Superior temporal gyrus (tissue), 1 donor: ENCODE data around the gene POLDIP2.

Source experiments
- DNase-seq: peaks from one replicate; pipeline ENCODE4 v3.0.0-alpha.2; 2016; ENCODE audit errors: extremely low spot score

The POLDIP2 gene

GRCh38 chr17:28390141-28390540, 32.8 kb upstream of the POLDIP2 start:
- no peak for DNase-seq

GRCh38 chr17:28388106-28388505, 30.8 kb upstream of the POLDIP2 start:
- no peak for DNase-seq

- DNase-seq: no peak
Measured at GRCh38 chr17:28386391-28386790, 29.1 kb upstream of the POLDIP2 start.

GRCh38 chr17:28385406-28385805, 28.1 kb upstream of the POLDIP2 start:
- DNase-seq: no peak

GRCh38 chr17:28385037-28385400, 27.7 kb upstream of the POLDIP2 start:
- DNase-seq: no peak

DNA sequence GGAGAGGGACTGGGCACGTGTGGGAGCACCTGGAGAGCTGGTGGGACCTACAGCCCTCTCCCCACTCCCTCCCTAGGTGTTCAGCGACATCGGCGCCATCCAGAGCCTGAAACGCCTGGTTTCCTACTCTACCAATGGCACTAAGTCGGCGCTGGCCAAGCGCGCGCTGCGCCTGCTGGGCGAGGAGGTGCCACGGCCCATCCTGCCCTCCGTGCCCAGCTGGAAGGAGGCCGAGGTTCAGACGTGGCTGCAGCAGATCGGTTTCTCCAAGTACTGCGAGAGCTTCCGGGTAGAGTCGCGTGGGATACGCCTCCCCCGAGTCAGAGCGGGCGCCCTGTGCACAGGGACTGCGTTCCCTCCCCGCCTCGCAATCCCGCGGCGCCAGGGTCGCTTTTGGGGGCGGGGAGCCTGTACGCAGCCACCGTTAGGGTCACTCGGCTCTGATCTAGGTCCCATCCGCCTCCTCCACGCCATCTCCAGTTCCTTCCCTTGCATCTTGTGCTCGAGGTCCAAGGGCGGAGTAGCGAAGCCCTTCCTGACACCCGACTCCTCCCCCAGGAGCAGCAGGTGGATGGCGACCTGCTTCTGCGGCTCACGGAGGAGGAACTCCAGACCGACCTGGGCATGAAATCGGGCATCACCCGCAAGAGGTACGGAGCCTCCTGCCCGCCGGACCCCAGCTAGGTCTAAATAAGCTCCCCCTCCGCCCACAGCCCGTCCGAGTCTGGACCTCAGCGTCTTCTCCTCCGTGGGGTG, 27.1 kb upstream of the POLDIP2 start:
- DNase-seq: no peak

DNA sequence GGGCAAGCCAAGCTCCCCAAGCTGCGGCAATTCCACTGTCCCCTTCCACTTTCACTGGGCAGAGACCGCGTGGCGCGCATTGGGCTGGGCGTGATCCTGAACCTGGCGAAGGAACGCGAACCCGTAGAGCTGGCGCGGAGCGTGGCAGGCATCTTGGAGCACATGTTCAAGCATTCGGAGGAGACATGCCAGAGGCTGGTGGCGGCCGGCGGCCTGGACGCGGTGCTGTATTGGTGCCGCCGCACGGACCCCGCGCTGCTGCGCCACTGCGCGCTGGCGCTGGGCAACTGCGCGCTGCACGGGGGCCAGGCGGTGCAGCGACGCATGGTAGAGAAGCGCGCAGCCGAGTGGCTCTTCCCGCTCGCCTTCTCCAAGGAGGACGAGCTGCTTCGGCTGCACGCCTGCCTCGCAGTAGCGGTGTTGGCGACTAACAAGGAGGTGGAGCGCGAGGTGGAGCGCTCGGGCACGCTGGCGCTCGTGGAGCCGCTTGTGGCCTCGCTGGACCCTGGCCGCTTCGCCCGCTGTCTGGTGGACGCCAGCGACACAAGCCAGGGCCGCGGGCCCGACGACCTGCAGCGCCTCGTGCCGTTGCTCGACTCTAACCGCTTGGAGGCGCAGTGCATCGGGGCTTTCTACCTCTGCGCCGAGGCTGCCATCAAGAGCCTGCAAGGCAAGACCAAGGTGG, 24.0 kb upstream of the POLDIP2 start:
- DNase-seq: no peak

DNA sequence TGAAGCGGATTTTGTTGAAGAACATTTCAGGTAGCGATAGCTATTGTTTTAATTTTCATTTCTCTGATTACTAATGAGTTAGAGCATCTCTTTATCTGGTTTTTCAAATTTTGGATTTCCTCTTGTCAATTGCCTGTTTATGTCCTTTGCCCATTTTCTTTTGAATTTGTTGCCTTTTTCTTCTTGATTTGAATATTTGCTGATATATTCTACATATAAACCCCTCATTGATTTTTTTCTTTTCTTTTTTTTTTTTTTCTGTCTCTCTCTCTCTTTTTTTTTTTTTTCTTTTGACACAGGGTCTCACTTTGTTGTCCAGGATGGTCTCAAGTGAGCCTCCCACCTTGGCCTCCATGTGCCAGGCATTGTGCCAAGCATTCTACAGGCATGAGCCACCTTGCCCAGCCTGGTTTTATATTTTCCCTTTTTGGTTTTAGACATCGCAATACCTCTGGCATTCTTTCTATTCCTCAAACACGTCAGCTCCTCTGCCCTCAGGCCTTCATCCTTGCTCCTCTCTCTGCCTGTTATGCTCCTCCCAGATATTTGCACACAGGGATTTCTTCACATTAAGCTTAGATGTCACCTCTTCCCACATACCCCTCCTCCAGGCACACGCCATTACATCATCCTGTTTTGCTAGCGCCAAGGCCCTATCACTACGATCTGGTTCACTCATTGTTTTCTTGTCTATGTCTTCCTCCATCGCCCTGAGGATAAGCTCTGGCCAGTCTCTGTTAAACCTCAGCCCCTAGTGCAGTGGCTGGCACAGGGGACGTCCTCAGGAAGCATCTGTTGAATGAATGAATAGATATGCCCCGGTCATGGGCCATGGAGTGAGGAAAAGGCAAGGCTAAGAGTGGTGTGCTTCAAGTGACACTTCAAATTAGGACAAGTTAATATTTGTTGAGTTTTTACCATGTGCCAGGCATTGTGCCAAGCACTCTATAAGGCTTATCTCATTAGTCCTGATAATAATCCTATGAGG, 22.8 kb upstream of the POLDIP2 start:
- no peak for DNase-seq

- DNase-seq: no peak
Measured at GRCh38 chr17:28372945-28373274, 15.6 kb upstream of the POLDIP2 start.

- no peak for DNase-seq
Measured at GRCh38 chr17:28372203-28372944, 15.0 kb upstream of the POLDIP2 start.

- DNase-seq: peak; percentile 64
Measured at GRCh38 chr17:28371245-28372202, 14.2 kb upstream of the POLDIP2 start, which contains the start of gene SARM1. TSS of gene SARM1 (plus strand) at chr17:28371694. CDS start at chr17:28372033, 339 bp downstream.

GRCh38 chr17:28370744-28371103, 13.4 kb upstream of the POLDIP2 start:
- no peak for DNase-seq

- no peak for DNase-seq
Measured at GRCh38 chr17:28370035-28370743, 12.9 kb upstream of the POLDIP2 start, which contains the start of gene VTN. TSS of gene VTN (minus strand) at chr17:28370307. CDS start at chr17:28370203, 104 bp downstream.

DNA sequence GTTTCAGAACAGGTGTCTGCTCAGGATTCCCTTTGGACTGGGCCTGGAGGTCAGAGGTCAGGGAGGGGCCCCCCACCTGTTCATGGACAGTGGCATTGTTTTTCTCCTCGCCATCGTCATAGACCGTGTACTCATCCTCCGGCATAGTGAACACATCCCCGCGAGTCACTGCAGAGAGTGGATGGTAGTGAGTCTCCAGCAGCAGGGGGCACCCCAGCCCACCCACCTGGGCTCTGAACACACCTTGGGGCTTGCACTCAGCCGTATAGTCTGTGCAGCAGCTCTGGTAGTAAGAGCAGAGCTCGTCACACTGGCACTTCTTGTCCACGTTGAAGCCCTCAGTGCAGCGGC, 12.3 kb upstream of the POLDIP2 start:
- DNase-seq: no peak

- no peak for DNase-seq
Measured at GRCh38 chr17:28368915-28369683, 11.8 kb upstream of the POLDIP2 start.

- no peak for DNase-seq
Measured at GRCh38 chr17:28368306-28368831, 11.0 kb upstream of the POLDIP2 start.

DNA sequence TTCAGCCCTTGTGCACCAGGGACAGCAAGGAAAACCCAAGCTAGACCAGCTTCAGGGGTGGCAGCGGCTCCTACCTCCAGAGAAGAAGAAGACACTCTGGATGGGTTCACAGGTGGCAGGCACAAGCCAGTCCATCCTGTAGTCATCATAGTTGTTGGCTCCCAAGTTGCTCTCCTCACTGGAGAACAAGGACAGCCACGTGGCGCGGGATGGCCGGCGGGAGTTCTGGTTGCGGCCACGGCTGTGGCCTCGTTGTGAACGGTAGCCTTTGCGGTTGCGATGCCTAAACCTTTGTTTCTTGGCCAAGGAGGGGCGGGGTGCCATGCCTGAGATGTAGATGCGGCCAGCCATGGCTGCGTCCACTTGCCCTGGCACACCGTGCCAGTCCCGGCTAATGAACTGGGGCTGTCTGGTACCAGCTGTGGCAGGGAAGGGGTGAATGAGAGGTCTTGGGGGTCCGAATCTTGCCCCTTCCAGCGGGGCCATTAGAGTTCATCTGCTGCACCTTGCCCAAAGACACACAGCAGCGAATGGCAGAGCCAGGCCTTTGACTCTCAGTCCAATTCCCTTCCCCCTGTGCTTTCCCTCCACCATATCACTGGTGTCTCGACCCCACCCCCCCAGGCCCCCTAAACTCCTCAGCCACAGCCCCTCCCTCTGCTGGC, 10.4 kb upstream of the POLDIP2 start:
- DNase-seq: no peak

- DNase-seq: no peak
Measured at GRCh38 chr17:28366605-28367004, 9.3 kb upstream of the POLDIP2 start.
